ENCODE data around the gene RANBP1. TPM values are rescaled to one million over a fixed set of nuclear protein-coding genes. Genes with fewer than 3 reads are reported as not detected.

Gene RANBP1
- total and polyA plus RNA-seq, 8 donors: 63.7 to 184 (median 147) TPM

GRCh38 chr22:20096574-20097420, 19.1 kb upstream of the RANBP1 start:
- DNase-seq (no peak), ATAC-seq (no peak)
- H3K27ac ChIP-seq: no peak overlapping the region
- no peak overlapping the region for H3K4me3 ChIP-seq
- no peaks in the 10 kb centered on the region for H3K27me3 ChIP-seq
- intact Hi-C loops (cut with DNase I): no loop called here
- H3K36me3 ChIP-seq: peaks cover 0 to 100% of the 10 kb centered on the region in 2 donors
- no peaks in the 10 kb centered on the region for H3K9me3 ChIP-seq
- H3K4me1 ChIP-seq: peaks cover 0 to 7% of the 10 kb centered on the region in 2 donors
- no peak for TF ChIP-seq CTCF (IDR thresholded peaks at IDR 0.05)

- H3K36me3 ChIP-seq: peaks cover 0 to 98% of the 10 kb centered on the region in 2 donors
These were observed 16.7 kb upstream of the RANBP1 start for GRCh38 chr22:20099099-20099711.

GRCh38 chr22:20101638-20102037, 14.3 kb upstream of the RANBP1 start:
- Histone ChIP-seq H3K4me3 (no peak overlapping the region), H3K27ac (no peak overlapping the region), H3K27me3 (no peaks in the 10 kb centered on the region), H3K9me3 (no peaks in the 10 kb centered on the region), H3K4me1 (peaks cover 0 to 7% of the 10 kb centered on the region in 2 donors), H3K36me3 (peaks cover 0 to 98% of the 10 kb centered on the region in 2 donors)
- ATAC-seq (no peak), DNase-seq (peak in 1 of 4 donors; percentile 75)
- no peak for TF ChIP-seq CTCF (IDR thresholded peaks at IDR 0.05)
- intact Hi-C loops (cut with DNase I): no loop called here

More at GRCh38 chr22:20099099-20099711, 16.7 kb upstream of the RANBP1 start:
- no peak for TF ChIP-seq CTCF (IDR thresholded peaks at IDR 0.05)
- Histone ChIP-seq H3K4me1 (peaks cover 0 to 7% of the 10 kb centered on the region in 2 donors), H3K27ac (no peak overlapping the region), H3K9me3 (no peaks in the 10 kb centered on the region), H3K27me3 (no peaks in the 10 kb centered on the region), H3K4me3 (no peak overlapping the region)
- intact Hi-C loops (cut with DNase I): no loop called here
- ATAC-seq (no peak), DNase-seq (peak in 1 of 4 donors; percentile 12)

- no peak for TF ChIP-seq CTCF (IDR thresholded peaks at IDR 0.05)
- no peak overlapping the region for H3K27ac ChIP-seq
- no peaks in the 10 kb centered on the region for H3K27me3 ChIP-seq
- peaks cover 0 to 98% of the 10 kb centered on the region in 2 donors for H3K36me3 ChIP-seq
- intact Hi-C loops (cut with DNase I): no loop called here
- H3K4me1 ChIP-seq: peaks cover 0 to 7% of the 10 kb centered on the region in 2 donors
- H3K4me3 ChIP-seq: no peak overlapping the region
- peak in 1 of 4 donors; percentile 11 for DNase-seq
- no peaks in the 10 kb centered on the region for H3K9me3 ChIP-seq
- no peak for ATAC-seq
These were observed 13.6 kb upstream of the RANBP1 start for GRCh38 chr22:20102203-20102780.

All from left lung (tissue), 10 donors.